Common myeloid progenitor, CD34-positive (primary cell): ENCODE results near the gene ADAMTS14.

Experiments
- CTCF ChIA-PET: fragments of 350-600 bp; sonication (Branson Sonifier 250); formaldehyde crosslinking; loops from one replicate; lab custom pipeline; 2021; ENCODE audit warnings: antibody characterized with exemption; lab: Charles Lee
- POLR2A ChIA-PET: fragments of 350-600 bp; sonication (Branson Sonifier 250); formaldehyde crosslinking; loops from one replicate; lab custom pipeline; 2021; ENCODE audit warnings: antibody characterized with exemption; lab: Charles Lee
- DNase-seq, 3 donors: peaks; one replicate each; pipeline versions ENCODE4 v3.0.0 to v3.0.0-alpha.2; 2013
- H3K27ac ChIP-seq, 2 experiments: 1 replicate in 1 of 2; 2 replicates in 1 of 2; pipeline ENCODE4 v1.7.0; 2013; ENCODE audit warnings: inconsistent platforms in 2 of 2, low read length in 2 of 2, mild to moderate bottlenecking in 2 of 2, low read depth in 1 of 2, moderate library complexity in 1 of 2; ENCODE audit not compliant: severe bottlenecking in 2 of 2, insufficient read depth in 1 of 2, poor library complexity in 1 of 2
- H3K27me3 ChIP-seq, 5 experiments: replicated peaks in 2 of 5; 1 replicate in 3 of 5; 2 replicates in 2 of 5; pipeline versions ENCODE4 v1.6.1 to v1.7.0; 2013; ENCODE audit warnings: low read length in 4 of 5, mild to moderate bottlenecking in 2 of 5, moderate library complexity in 2 of 5, inconsistent platforms in 1 of 5; ENCODE audit not compliant: insufficient read depth in 5 of 5, control insufficient read depth in 4 of 5
- H3K36me3 ChIP-seq, 4 experiments: 1 replicate in 2 of 4; 2 replicates in 2 of 4; pipeline versions ENCODE4 v1.6.1 to v1.7.0; 2013; ENCODE audit warnings: low read length in 3 of 4, control low read depth in 1 of 4, mild to moderate bottlenecking in 1 of 4; ENCODE audit not compliant: control insufficient read depth in 4 of 4, insufficient read depth in 4 of 4
- H3K4me1 ChIP-seq, 4 experiments: 1 replicate in 3 of 4; 2 replicates in 1 of 4; pipeline versions ENCODE4 v1.6.1 to v1.7.1; 2013; ENCODE audit warnings: low read length in 3 of 4, mild to moderate bottlenecking in 3 of 4, control low read depth in 1 of 4, inconsistent platforms in 1 of 4, moderate library complexity in 1 of 4; ENCODE audit not compliant: control insufficient read depth in 4 of 4, insufficient read depth in 4 of 4; ENCODE audit errors: control extremely low read depth in 1 of 4
- H3K4me3 ChIP-seq, 7 experiments: 1 replicate in 4 of 7; 2 replicates in 3 of 7; pipeline versions ENCODE4 v1.5.1 to v1.7.0; 2013; ENCODE audit warnings: mild to moderate bottlenecking in 7 of 7, low read length in 6 of 7, moderate library complexity in 6 of 7, inconsistent platforms in 2 of 7, low read depth in 2 of 7, control low read depth in 1 of 7; ENCODE audit not compliant: insufficient read depth in 4 of 7, control insufficient read depth in 1 of 7; ENCODE audit errors: extremely low read depth in 1 of 7
- H3K9me3 ChIP-seq, 5 experiments: 1 replicate in 4 of 5; 2 replicates in 1 of 5; pipeline versions ENCODE4 v1.6.1 to v1.7.1; 2013; ENCODE audit warnings: low read length in 4 of 5, mild to moderate bottlenecking in 2 of 5, inconsistent platforms in 1 of 5, low read depth in 1 of 5, moderate library complexity in 1 of 5; ENCODE audit not compliant: control insufficient read depth in 4 of 5, insufficient read depth in 2 of 5; ENCODE audit errors: control extremely low read depth in 1 of 5
- whole genome bisulfite sequencing: methylation state at CpG from one replicate; pipeline ENCODE4 v1.1.5; 2013; ENCODE audit not compliant: insufficient coverage; 5-methylcytosine and 5-hydroxymethylcytosine counted together

The ADAMTS14 gene

GRCh38 chr10:70737250-70737649 is 64.9 kb downstream of the ADAMTS14 start:
- Histone ChIP-seq H3K27me3 (no peaks in the 10 kb centered on the region), H3K27ac (no peak overlapping the region), H3K36me3 (no peaks in the 10 kb centered on the region), H3K4me1 (peaks cover 0 to 19% (median 6%) of the 10 kb centered on the region in 4 experiments), H3K4me3 (no peak overlapping the region), H3K9me3 (no peaks in the 10 kb centered on the region)
- CTCF ChIA-PET = interaction anchor here (1.0 to 1.8 kb wide), 2 partner anchors 16 to 23 kb away, joined by 3 to 4 read pairs; no protein-coding TSS in a partner anchor
- 96% methylated on average over 6 of the region's 6 CpGs for WGBS
- no peak for DNase-seq
- POLR2A ChIA-PET = no interaction called here

GRCh38 chr10:70738006-70738760 is 65.9 kb downstream of the ADAMTS14 start:
- POLR2A ChIA-PET = no interaction called here
- CTCF ChIA-PET = interaction anchor here (0.9 to 1.8 kb wide), 5 partner anchors 10 to 188 kb away, joined by 3 to 4 read pairs (median 3); no protein-coding TSS in a partner anchor
- Histone ChIP-seq H3K4me3 (no peak overlapping the region), H3K9me3 (no peaks in the 10 kb centered on the region), H3K27ac (no peak overlapping the region), H3K36me3 (no peaks in the 10 kb centered on the region), H3K27me3 (no peaks in the 10 kb centered on the region), H3K4me1 (peaks cover 0 to 28% (median 16%) of the 10 kb centered on the region in 4 experiments)
- 96% methylated on average over 3 of the region's 3 CpGs for WGBS
- no peak for DNase-seq

DNA sequence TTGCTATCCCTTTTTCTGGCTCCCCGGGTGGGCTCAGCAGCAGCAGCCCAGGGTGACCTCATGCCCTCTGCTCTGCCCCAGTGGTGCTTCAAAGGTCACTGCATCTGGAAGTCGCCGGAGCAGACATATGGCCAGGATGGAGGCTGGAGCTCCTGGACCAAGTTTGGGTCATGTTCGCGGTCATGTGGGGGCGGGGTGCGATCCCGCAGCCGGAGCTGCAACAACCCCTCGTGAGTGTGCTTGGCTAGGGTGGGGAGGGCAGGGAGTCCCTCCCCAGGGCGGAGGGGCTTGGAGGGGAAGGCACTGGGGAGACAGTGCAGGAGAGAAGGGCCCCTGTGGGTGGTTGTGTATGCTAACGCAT is 66.4 kb downstream of the ADAMTS14 start:
- H3K4me3 ChIP-seq = no peak overlapping the region
- no peaks in the 10 kb centered on the region for H3K9me3 ChIP-seq
- ChIA-PET POLR2A (no interaction called here), CTCF (interaction anchor here (0.9 to 1.4 kb wide), 4 partner anchors 10 to 189 kb away, joined by 3 to 4 read pairs (median 4); no protein-coding TSS in a partner anchor)
- H3K27me3 ChIP-seq = no peaks in the 10 kb centered on the region
- 97% methylated on average over 6 of the region's 12 CpGs for WGBS
- no peak for DNase-seq
- H3K4me1 ChIP-seq = peaks cover 0 to 34% (median 18%) of the 10 kb centered on the region in 4 experiments
- no peak overlapping the region for H3K27ac ChIP-seq
- H3K36me3 ChIP-seq = no peaks in the 10 kb centered on the region

GRCh38 chr10:70740406-70741288 is 68.3 kb downstream of the ADAMTS14 start:
- no peak overlapping the region for H3K4me3 ChIP-seq
- H3K9me3 ChIP-seq = no peaks in the 10 kb centered on the region
- H3K36me3 ChIP-seq = no peaks in the 10 kb centered on the region
- 96% methylated on average over 9 of the region's 12 CpGs for WGBS
- peaks cover 0 to 53% (median 24%) of the 10 kb centered on the region in 4 experiments for H3K4me1 ChIP-seq
- H3K27me3 ChIP-seq = no peaks in the 10 kb centered on the region
- no peak overlapping the region for H3K27ac ChIP-seq
- ChIA-PET CTCF (interaction anchor here (1.0 to 3.0 kb wide), 7 partner anchors 8 to 173 kb away, joined by 3 to 12 read pairs (median 4); no protein-coding TSS in a partner anchor), POLR2A (no interaction called here)
- DNase-seq = no peak

DNA sequence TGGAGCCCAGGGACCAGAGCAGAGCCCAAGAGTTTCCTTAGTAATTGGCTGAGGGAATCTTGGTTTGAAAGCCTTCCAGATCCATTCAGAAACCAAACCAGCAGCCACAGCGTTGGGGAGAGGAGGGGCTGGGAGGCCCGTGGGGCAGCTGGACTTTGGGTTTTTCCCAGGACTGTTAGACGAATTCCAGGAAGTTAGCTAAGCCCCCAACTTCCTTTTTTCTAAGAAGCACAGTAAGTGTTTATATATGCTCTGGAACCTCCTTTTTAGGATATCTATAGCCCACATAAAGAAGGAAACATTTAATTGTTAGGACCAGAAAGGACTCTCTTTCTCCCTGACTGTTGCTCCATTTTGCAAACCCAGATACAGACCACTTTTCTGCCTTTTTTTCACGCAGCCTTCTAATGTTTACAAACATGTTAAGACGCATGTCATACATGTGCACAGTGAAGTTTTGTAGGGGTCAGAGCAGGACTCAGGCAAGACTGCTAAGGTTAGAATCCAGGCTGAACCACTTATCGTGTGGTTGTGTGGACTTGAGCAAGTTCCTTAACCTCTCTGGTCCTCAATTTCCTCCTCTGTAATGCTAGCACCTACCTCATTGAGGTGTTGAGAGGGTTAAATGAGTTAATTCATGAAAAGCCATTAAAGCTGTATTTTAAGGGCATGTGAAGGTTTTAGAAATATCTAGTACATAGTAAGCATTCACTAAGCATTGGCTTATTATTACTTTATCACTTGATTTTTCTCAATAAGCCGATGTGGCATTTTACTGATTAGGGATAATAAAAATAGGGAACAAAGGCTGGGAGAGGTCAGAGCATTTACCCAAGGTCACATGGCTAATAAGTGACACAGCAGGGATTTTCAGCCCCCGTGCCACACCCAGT is 70.5 kb downstream of the ADAMTS14 start:
- WGBS = 79% methylated on average over 3 of the region's 8 CpGs
- H3K36me3 ChIP-seq = no peaks in the 10 kb centered on the region
- no peaks in the 10 kb centered on the region for H3K27me3 ChIP-seq
- ChIA-PET POLR2A (interaction anchor here (0.9 kb wide), 1 partner anchor 70 kb away, joined by 3 read pairs; the partner anchor contains the start of gene ADAMTS14), CTCF (interaction anchor here (0.8 to 3.0 kb wide), 9 partner anchors 15 to 282 kb away, joined by 3 to 12 read pairs (median 3); no protein-coding TSS in a partner anchor)
- peaks cover 0 to 54% (median 24%) of the 10 kb centered on the region in 4 experiments for H3K4me1 ChIP-seq
- H3K4me3 ChIP-seq = peak overlapping the region in 2 of 7 experiments; percentile 40 to 46
- H3K9me3 ChIP-seq = no peaks in the 10 kb centered on the region
- peak overlapping the region in 1 of 2 experiments; percentile 70 for H3K27ac ChIP-seq
- DNase-seq = peak; percentile 20 to 51 (median 49)

GRCh38 chr10:70743430-70743788 is 71.1 kb downstream of the ADAMTS14 start:
- peak overlapping the region in 1 of 2 experiments; percentile 36 for H3K27ac ChIP-seq
- WGBS = 93% methylated on average over 17 of the region's 17 CpGs
- peaks cover 0 to 54% (median 24%) of the 10 kb centered on the region in 4 experiments for H3K4me1 ChIP-seq
- CTCF ChIA-PET = interaction anchor here (1.0 to 1.8 kb wide), 4 partner anchors 123 to 281 kb away, joined by 3 to 4 read pairs (median 3); no protein-coding TSS in a partner anchor
- no peaks in the 10 kb centered on the region for H3K9me3 ChIP-seq
- no peak overlapping the region for H3K4me3 ChIP-seq
- POLR2A ChIA-PET = interaction anchor here (0.9 kb wide), 1 partner anchor 71 kb away, joined by 3 read pairs; the partner anchor contains the start of gene ADAMTS14
- DNase-seq = no peak
- no peaks in the 10 kb centered on the region for H3K27me3 ChIP-seq
- H3K36me3 ChIP-seq = no peaks in the 10 kb centered on the region
